Testis (tissue), 3 donors: ENCODE results near the gene RHOH. TPM values are rescaled to one million over a fixed set of nuclear protein-coding genes. Genes with fewer than 3 reads are reported as not detected.
"Not testable (repeated sequence)": the region's sequence is repeated elsewhere in the genome, so short reads cannot be mapped to it uniquely, and the experiment has no call there.

Experiments
- DNase-seq: peaks from one replicate; pipeline ENCODE4 v3.0.0-alpha.2; 2019
- H3K27ac ChIP-seq, 2 donors: fragments of 200-600 bp; sonication (generic); one replicate each; pipeline ENCODE4 v1.5.1; 2019
- H3K27me3 ChIP-seq: fragments of 200-600 bp; sonication (generic); one replicate; pipeline ENCODE4 v1.5.1; 2019
- H3K36me3 ChIP-seq: fragments of 200-600 bp; sonication (generic); one replicate; pipeline ENCODE4 v1.5.1; 2017; ENCODE audit warnings: low read depth; ENCODE audit errors: missing control alignments
- H3K4me1 ChIP-seq: fragments of 200-600 bp; sonication (generic); one replicate; pipeline ENCODE4 v1.5.1; 2019
- H3K4me3 ChIP-seq, 2 donors: fragments of 200-600 bp; sonication (generic); one replicate each; pipeline ENCODE4 v1.5.1; 2017 to 2019
- H3K9me3 ChIP-seq: fragments of 200-600 bp; sonication (generic); one replicate; pipeline ENCODE4 v1.5.1; 2017
- CTCF ChIP-seq, 3 experiments: fragments of 450-650 bp in 2 of 3; fragments of 200-600 bp in 1 of 3; sonication (generic) in 1 of 3; IDR thresholded peaks; one replicate each; pipeline ENCODE4 v1.5.1; 2016 to 2019; ENCODE audit warnings: antibody characterized with exemption in 3 of 3, mild to moderate bottlenecking in 2 of 3, moderate library complexity in 1 of 3
- POLR2A ChIP-seq: fragments of 450-650 bp; IDR thresholded peaks from one replicate; pipeline ENCODE4 v1.6.1; 2017; ENCODE audit warnings: antibody characterized with exemption, mild to moderate bottlenecking, moderate library complexity
- WGBS, 2 donors: methylation state at CpG; one replicate each; pipeline ENCODE4 v1.1.5; 2018; 5-methylcytosine and 5-hydroxymethylcytosine counted together
- intact Hi-C: fragments of 100-400 bp; cut with DNase I; formaldehyde crosslinking; loops from one replicate; pipeline ENCODE4 v1.15.1; 2023; ENCODE audit warnings: low total_unique reads
- polyA plus RNA-seq: library from polyadenylated mRNA; stranded (reverse); fragments of 350-450 nt; fragmentation: Illumina TruSeq; extraction: RNeasy Lipid Tissue Mini Kit (QIAGEN cat#74804); gene quantifications from one replicate; pipeline ENCODE4 v1.2.3, GENCODE V29; 2014; ENCODE audit warnings: low read depth, low replicate concordance; ENCODE audit not compliant: insufficient read depth
- total RNA-seq, 2 donors: library from RNA; depleted of rRNA; stranded (reverse); fragments of >200 nt; gene quantifications; one replicate each; pipeline ENCODE4 v1.2.3, GENCODE V29; 2016

The RHOH gene
- total and polyA plus RNA-seq, 3 donors from 2014 or later: 0.39 to 2.5 (median 1.2) TPM

GRCh38 chr4:40288566-40288965, 91.7 kb downstream of the RHOH start:
- TF ChIP-seq CTCF (IDR thresholded peaks at IDR 0.05): no peak
- TF ChIP-seq POLR2A: no peak
- no peak overlapping the region for H3K27ac ChIP-seq
- intact Hi-C loops: no loop called here
- H3K9me3 ChIP-seq: no peaks in the 10 kb centered on the region
- H3K4me3 ChIP-seq: no peak overlapping the region
- 88% methylated on average over 8 of the region's 8 CpGs for WGBS, 2 donors
- DNase-seq: no peak
- H3K27me3 ChIP-seq: no peaks in the 10 kb centered on the region
- H3K4me1 ChIP-seq: no peaks in the 10 kb centered on the region
- no peaks in the 10 kb centered on the region for H3K36me3 ChIP-seq

GRCh38 chr4:40289366-40290188, 92.7 kb downstream of the RHOH start:
- H3K36me3 ChIP-seq: no peaks in the 10 kb centered on the region
- H3K4me1 ChIP-seq: no peaks in the 10 kb centered on the region
- no peaks in the 10 kb centered on the region for H3K27me3 ChIP-seq
- no peaks in the 10 kb centered on the region for H3K9me3 ChIP-seq
- no peak for DNase-seq
- no peak overlapping the region for H3K4me3 ChIP-seq
- intact Hi-C loops: no loop called here
- TF ChIP-seq POLR2A (no peak), CTCF (IDR thresholded peaks at IDR 0.05) (no peak)
- 65 to 75% methylated on average over 7 of the region's 7 CpGs for WGBS, 2 donors
- H3K27ac ChIP-seq: no peak overlapping the region

- 80 to 83% methylated on average over 2 of the region's 2 CpGs for WGBS, 2 donors
- H3K27me3 ChIP-seq, H3K4me3 ChIP-seq, H3K4me1 ChIP-seq, DNase-seq, H3K9me3 ChIP-seq, H3K27ac ChIP-seq, H3K36me3 ChIP-seq, intact Hi-C loops: not testable (repeated sequence)
These were observed 93.9 kb downstream of the RHOH start for GRCh38 chr4:40290611-40291186.

GRCh38 chr4:40292313-40292759, 95.5 kb downstream of the RHOH start:
- no peaks in the 10 kb centered on the region for H3K27me3 ChIP-seq
- no peak overlapping the region for H3K27ac ChIP-seq
- intact Hi-C loops: no loop called here
- TF ChIP-seq POLR2A (no peak), CTCF (IDR thresholded peaks at IDR 0.05) (no peak)
- no peaks in the 10 kb centered on the region for H3K9me3 ChIP-seq
- H3K4me3 ChIP-seq: no peak overlapping the region
- H3K36me3 ChIP-seq: no peaks in the 10 kb centered on the region
- peak; percentile 19 for DNase-seq
- WGBS, 2 donors: 69 to 73% methylated on average over 2 of the region's 2 CpGs
- H3K4me1 ChIP-seq: no peaks in the 10 kb centered on the region

- WGBS, 2 donors: 83 to 85% methylated on average over 1 of the region's 1 CpG
- Histone ChIP-seq H3K4me3 (no peak overlapping the region), H3K9me3 (no peaks in the 10 kb centered on the region), H3K36me3 (no peaks in the 10 kb centered on the region), H3K4me1 (no peaks in the 10 kb centered on the region), H3K27ac (no peak overlapping the region), H3K27me3 (no peaks in the 10 kb centered on the region)
- intact Hi-C loops: no loop called here
- TF ChIP-seq POLR2A (no peak), CTCF (IDR thresholded peaks at IDR 0.05) (no peak)
- no peak for DNase-seq
These were observed 97.5 kb downstream of the RHOH start for GRCh38 chr4:40294339-40294738.

DNA sequence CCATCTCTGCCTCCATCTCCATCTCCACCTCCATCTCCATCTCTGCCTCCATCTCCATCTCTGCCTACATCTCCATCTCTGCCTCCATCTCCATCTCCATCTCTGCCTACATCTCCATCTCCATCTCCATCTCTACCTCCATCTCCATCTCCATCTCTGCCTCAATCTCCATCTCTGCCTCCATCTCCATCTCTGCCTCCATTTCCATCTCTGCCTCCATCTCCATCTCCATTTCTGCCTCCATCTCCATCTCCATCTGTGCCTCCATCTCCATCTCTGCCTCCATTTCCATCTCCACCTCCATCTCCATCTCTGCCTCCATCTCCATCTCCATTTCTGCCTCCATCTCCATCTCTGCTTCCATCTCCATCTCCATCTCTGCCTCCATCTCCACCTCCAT, 98.2 kb downstream of the RHOH start:
- intact Hi-C loops, H3K4me1 ChIP-seq, H3K4me3 ChIP-seq: not testable (repeated sequence)

More for the DNA sequence above, 98.2 kb downstream of the RHOH start:
- not testable (repeated sequence) for H3K36me3 ChIP-seq, H3K27me3 ChIP-seq, H3K27ac ChIP-seq, DNase-seq, H3K9me3 ChIP-seq
